G401.6 (cell line): Measurements from ENCODE around the gene FOXL3.
"Not testable (repeated sequence)": the region's sequence is repeated elsewhere in the genome, so short reads cannot be mapped to it uniquely, and the experiment has no call there.

Experiments
- FAIRE-seq: peaks from 2 replicates; lab custom pipeline; 2012; peaks lifted over from hg19 to GRCh38; lab: Jason Lieb, UNC

The FOXL3 gene

GRCh38 chr7:325051-325798 lies 35.3 kb downstream of the FOXL3 start:
- FAIRE-seq: no peak

GRCh38 chr7:325811-326210 lies 35.8 kb downstream of the FOXL3 start:
- FAIRE-seq: no peak

- FAIRE-seq: no peak
These were observed 36.3 kb downstream of the FOXL3 start for GRCh38 chr7:326273-326672.

GRCh38 chr7:326809-327232 lies 36.9 kb downstream of the FOXL3 start:
- no peak for FAIRE-seq

- FAIRE-seq: no peak
These were observed 37.4 kb downstream of the FOXL3 start for GRCh38 chr7:327233-327931.

- no peak for FAIRE-seq
These were observed 38.2 kb downstream of the FOXL3 start for GRCh38 chr7:327991-328702.

- FAIRE-seq: no peak
These were observed 39.8 kb downstream of the FOXL3 start for GRCh38 chr7:329691-330281.

GRCh38 chr7:330511-331230 lies 40.7 kb downstream of the FOXL3 start:
- FAIRE-seq: no peak

GRCh38 chr7:332020-332517 lies 42.1 kb downstream of the FOXL3 start:
- no peak for FAIRE-seq

- no peak for FAIRE-seq
These were observed 42.8 kb downstream of the FOXL3 start for GRCh38 chr7:332646-333392.

- no peak for FAIRE-seq
These were observed 43.4 kb downstream of the FOXL3 start for GRCh38 chr7:333393-333764.

GRCh38 chr7:334618-335357 lies 44.8 kb downstream of the FOXL3 start:
- no peak for FAIRE-seq

GRCh38 chr7:335358-336148 lies 45.6 kb downstream of the FOXL3 start:
- FAIRE-seq: no peak

- FAIRE-seq: not testable (repeated sequence)
These were observed 46.2 kb downstream of the FOXL3 start for GRCh38 chr7:336149-336533.

GRCh38 chr7:336810-337566 lies 47.0 kb downstream of the FOXL3 start:
- FAIRE-seq: no peak

- no peak for FAIRE-seq
These were observed 47.6 kb downstream of the FOXL3 start for GRCh38 chr7:337567-337951.

GRCh38 chr7:338295-339061 lies 48.5 kb downstream of the FOXL3 start:
- no peak for FAIRE-seq

GRCh38 chr7:339062-339342 lies 49.0 kb downstream of the FOXL3 start:
- FAIRE-seq: no peak
